Cardiac septum (tissue), 1 donor: ENCODE measurements around the gene KLHL36. TPM values are rescaled to one million over a fixed set of nuclear protein-coding genes. Genes with fewer than 3 reads are reported as not detected.
A peak's percentile ranks its signal among the peaks of the same experiment; 100 is the strongest.
"Not testable (repeated sequence)": the region's sequence is repeated elsewhere in the genome, so short reads cannot be mapped to it uniquely, and the experiment has no call there.

Experiments used
- DNase-seq: peaks from one replicate; pipeline ENCODE4 v3.0.0-alpha.2; 2020; ENCODE audit warnings: low spot score
- intact Hi-C: fragments of 100-400 bp; cut with DNase I; formaldehyde crosslinking; loops from one replicate; pipeline ENCODE4 v1.14.0; 2022
- total RNA-seq: library from RNA; stranded (reverse); fragmentation: NEBNext Ultra II Directional; extraction: Animal tissue kit (Norgen Biotek cat#: 25700); gene quantifications from one replicate; pipeline ENCODE4 v1.2.1, GENCODE V29; 2021
- donor health status: DM: no; HTN: no; CAD: no.

Gene KLHL36
- total RNA-seq, 1 donor from 2014 or later: 53.2 TPM

DNA sequence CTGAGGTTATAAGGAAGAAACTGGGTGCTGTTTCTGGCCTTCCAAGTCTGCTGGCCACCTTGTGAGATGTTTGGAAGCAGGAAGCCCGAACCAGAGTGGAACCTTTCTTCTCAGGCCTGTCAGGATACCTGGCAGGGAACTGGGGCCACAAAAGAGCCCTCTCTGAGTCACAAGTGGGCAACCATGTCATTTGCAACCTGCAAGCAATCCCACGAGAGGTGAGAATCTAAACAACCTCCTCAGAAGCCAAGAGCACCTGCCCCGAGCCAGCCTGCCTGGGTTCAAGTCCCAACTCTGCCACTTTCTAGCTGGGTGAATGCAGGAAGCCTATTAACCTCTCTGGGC is 33.7 kb upstream of the KLHL36 start:
- intact Hi-C loops: no loop called here
- DNase-seq: no peak

DNA sequence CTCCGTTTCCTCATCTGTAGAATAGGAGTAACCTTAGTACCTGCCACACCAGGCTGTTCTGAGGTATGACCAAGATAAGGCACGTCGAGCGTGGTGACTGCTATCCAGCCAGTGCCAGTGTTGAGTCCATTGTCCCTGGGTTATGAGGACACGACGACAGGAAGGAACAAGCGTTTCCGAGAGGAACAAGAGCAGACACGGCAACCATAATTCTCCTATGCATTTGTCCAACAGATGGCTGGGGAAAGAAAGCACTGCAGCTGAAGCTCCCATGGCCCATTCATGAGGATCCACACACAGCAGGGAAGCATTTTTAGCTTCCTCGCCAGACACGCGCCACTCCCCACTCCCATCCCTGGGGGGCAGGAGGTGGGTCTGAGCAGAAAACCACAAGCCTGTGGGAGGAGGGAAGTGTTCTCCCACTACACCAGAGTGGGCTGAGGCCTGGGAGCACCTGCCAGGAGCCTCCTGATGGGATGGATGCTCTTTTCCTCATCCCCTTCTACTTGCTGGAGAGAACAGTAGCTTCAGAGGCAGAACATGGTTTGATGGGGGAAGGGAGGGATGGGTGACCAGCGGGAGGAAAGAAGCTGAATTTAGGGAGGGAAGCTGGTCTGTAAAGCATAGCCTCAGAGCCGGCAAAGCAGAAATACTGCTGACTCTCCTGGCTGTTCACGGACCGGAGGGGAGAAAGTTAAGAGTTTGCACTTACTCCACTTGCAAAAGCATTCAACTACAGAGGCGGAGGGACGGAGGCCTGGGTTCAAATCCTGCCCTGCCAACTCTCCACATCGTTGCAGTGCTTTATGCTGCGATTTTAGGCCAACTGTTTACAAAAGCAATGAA is 33.1 kb upstream of the KLHL36 start:
- DNase-seq: no peak
- intact Hi-C loops: no loop called here

DNA sequence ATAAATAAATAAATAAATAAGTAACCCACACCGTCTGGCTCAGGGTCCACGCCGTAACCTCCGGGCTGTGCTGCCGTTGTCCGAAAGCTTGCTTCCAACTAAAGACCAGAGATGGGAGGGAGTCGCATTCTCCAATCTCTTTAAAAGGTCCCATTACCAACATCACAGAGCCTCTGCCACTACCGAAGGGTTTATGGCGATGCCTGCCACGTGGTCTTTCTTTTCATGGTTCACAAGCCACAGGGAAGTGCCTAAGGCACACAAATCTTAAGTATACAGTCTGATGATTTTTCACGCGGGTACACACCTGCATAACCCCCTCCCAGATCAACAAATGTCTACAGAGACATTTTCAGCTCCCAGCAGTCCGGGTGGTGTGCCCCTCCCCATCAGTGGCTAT is 31.8 kb upstream of the KLHL36 start:
- intact Hi-C loops: no loop called here
- DNase-seq: no peak

DNA sequence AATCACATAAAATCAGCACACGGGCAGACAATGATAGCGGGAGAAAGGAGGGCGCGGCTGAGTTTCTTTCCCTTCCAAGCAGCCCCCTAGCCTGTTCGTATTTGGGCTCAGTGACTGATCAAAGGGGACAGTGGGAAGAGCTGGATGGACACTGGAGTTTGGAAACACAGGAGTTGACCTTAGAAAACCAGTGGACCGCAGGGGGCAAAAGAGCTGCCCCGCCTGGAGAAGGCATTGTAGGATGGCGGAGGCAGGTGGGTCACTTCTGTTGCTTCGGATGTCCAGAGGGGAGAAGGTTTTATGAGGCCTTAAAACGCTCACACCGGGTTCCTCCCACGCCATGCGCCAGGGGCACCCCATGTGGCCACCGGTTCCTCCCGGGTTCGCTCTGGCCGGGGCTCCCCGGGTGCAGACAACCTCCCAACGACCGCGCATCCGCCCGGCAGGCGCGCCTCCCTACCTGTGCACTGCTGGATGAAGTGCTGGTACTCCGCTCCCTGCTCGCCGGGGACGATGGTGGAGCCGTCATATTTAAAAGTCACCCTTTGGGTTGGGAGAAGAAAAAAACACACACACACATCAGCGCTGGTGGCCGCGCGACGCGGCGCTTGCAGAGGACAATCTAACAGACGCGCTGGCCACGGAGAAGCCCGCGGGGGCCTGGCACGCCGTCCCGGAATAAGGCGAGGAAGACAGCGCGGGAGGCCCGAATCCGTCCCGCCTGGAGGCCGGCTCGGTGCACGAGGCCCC is 31.1 kb upstream of the KLHL36 start:
- intact Hi-C loops: no loop called here

DNA sequence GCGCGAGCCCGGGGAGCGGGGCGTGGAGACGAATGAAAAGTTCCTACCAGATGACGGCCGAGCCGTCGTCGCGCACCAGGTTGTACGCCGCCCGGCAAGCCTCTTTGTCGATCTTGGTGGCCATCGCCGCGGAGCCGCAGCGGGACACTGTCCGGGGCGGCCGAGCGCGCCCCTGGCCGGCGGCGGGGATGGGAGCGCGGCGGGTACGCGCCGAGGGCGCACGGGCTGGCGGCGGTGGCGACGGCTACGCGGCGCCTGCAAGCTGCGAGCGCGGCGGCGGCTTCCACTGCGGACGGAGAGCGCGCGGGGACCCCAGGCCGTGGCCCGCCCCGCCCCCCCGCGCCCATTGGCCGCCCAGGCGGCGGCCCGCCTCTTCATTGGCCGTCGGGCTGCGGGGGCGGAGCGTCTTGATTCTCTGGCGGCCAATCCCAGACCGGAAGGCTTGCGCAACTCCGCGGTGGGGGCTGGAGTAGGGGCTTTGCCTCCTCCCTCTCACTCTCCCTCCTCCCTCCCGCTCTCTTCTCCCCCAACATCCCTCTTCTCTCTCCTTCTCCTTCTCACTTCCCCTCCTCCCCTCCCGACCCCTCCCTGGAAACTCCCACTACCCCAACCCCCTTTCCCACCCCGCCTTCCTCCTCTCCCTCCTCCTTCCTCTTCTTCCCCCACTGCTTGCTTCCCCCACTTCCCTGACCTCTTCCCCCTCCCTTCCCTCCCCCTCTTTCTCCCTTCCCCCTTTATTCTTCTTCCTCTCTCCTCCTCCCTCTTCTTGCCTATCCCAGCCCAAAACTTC is 30.3 kb upstream of the KLHL36 start, which contains the start of gene COTL1:
TSS of gene COTL1 (minus strand) at position 288 of the 790 bp plus-strand sequence. CDS start at position 124, 164 bp downstream.
- peak; percentile 98 for DNase-seq
- intact Hi-C loops: no loop called here

More for the DNA sequence above, 31.1 kb upstream of the KLHL36 start:
- no peak for DNase-seq

DNA sequence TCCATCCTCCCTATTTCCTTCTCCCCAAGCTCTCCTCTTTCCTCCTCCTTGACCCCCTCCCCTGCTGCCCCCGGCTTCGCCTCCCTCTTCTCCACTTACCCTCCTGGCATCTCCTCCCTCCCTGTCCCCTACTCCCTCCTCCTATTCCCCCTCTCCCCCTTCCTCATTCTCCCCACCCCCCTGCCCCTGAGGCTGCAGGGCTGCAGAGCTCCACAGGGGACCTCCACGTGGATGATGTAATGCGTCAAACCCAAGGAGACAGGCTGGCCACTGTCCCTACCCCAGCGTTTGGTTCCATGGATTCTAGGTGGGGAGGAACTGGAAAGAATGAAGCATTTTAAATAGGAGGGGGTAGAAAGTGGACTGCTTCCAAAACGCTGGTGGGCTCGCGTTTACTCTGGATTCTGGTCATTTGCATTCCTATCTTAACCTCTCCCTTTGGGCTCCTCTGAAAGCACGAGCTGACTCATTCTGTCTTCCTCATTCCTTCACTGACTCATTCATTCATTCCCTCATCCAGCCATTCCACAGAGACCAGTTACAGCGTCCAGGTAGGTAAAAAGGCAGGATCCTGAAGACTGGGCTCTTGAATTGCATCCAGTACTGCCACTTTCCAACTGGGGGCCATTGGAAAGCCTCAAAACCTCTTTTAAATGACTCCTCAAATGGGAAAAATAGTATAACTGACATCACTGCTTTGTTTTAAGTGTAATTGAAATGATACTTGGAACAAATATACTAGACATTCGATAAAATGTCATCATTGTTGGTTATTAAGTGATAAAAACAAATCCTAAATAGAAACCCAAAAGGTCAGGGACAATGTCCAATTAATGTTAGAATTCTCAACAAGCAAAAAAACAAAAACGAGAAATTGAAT is 29.5 kb upstream of the KLHL36 start:
- intact Hi-C loops: no loop called here
- no peak for DNase-seq

DNA sequence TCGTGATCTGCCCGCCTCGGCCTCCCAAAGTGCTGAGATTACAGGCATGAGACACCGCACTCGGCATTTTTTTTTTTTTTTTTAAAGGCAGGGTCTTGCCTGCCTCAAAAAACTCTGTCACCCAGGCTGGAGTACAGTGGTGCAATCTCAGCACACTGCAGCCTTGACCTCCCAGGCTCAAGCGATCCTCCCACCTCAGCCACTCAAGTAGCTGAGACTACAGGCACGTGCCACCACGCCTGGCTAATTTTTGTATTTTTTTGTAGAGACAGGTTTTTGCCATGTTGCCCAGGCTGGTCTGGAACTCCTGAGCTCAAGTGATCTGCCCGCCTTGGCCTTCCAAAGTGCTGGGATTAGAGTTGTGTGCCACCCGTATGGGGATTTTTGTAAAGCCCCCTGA is 27.4 kb upstream of the KLHL36 start:
- intact Hi-C loops: not testable (repeated sequence)

DNA sequence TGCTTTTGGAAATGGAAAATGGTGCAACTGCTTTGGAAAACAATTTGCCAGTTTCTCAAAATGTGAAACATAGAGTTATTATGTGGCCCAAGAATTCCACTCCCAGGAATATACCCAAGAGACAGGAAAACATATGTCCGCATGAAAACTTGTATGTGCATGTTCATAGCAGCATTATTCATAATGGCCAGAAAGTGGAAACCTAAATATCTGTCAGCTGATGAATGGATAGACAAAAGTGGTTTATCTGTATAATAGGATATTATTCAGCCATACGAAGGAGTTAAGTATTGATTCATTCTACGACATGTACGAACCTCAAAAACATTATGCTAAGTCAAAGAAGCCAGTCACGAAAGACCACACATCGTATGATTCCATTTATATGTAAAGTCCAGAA is 22.8 kb upstream of the KLHL36 start:
- intact Hi-C loops: no loop called here
- DNase-seq: no peak

More for the DNA sequence above, 27.4 kb upstream of the KLHL36 start:
- DNase-seq: not testable (repeated sequence)

DNA sequence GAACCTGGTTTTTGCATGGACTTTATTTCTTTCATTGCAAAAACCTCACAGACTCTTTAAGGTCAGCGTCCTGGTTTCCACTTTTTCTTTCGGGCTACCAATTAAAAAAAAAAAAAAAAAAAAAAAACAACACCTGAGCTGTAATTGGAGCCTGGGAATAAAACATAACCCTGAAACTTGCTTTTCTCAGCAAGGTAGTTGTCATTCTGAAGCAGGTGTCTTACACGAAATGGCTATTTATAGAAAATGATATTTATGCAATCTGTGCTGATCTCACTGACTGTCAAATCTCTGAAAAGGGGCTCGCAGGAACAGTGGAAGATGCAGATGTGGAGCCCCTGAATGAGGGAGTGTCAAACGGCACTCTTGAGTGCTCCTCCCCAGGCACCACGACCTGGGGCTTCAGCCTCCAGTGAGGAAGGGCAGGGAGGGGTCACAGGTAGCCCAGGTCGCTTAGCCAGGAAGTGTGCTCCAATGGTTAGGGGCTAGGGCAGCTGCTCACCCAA is 20.0 kb upstream of the KLHL36 start:
- no peak for DNase-seq
- intact Hi-C loops: no loop called here

DNA sequence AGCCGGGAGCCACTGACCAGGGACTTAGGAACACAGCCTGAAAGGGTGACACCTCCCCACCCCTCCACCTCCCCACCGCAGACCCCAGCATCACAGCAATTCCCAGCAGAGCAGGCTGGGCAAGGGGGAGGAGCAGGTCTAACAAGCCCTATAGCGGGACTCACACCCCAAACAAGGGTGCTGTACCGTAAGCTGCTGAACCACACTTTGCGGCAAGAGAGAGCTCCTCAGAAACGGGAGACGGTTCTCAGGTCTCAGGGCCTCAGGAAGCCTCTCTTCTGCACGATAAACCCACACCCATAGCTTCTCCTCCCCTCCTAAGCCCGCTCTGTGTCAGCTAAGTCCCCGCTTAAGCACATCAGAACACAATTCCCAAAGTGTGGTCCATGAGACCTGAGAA is 18.7 kb upstream of the KLHL36 start:
- intact Hi-C loops: no loop called here
- DNase-seq: no peak

DNA sequence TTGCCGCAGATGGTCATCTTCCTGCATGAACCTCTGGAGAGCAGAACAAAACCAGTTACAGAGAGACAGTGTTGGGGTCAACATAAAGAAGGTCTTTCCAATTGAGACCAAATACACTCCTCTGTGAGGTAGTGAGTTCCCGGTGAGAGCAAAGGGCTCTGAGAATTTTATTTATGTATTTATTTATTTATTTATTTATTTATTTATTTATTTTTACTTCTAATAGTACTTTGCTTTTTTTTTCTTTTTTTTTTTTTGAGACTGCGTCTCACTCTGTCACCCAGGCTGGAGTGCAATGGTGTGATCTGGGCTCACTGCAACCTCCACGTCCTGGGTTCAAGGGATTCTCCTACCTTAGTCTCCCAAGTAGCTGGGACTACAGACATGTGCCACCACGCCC is 18.3 kb upstream of the KLHL36 start:
- intact Hi-C loops: no loop called here

DNA sequence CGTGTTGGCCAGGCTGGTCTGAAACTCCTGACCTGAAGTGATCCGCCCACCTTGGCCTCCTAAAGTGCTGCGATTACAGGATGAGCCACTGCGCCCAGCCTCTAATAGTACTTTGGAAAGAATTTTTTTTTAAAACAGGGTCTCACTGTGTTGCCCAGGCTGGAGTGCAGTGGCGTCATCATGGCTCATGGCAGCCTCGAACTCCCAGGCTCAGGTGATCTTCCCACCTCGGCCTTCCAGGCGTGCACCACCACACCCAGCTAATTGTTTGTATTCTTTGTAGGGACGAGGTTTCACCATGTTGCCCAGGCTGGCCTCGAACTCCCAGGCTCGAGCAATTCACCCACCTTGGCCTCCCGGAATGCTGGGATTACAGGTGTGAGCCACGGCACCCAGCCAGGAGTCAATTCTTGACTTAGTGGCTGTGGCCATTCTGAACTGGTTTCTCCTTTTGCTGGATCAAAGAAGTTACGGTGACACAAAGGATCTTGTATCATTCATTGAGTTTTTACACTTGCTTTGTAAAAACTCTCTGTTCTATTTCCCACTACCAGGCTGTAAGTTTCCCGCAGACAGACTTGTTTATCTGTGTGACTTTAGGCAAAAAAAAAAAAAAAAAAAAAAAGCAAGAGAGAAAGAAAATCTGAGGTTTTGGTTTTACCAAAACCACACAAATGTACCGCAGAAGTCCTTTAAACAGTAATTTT is 17.7 kb upstream of the KLHL36 start:
- intact Hi-C loops: no loop called here
- DNase-seq: no peak

More for the DNA sequence above, 18.3 kb upstream of the KLHL36 start:
- DNase-seq: no peak

DNA sequence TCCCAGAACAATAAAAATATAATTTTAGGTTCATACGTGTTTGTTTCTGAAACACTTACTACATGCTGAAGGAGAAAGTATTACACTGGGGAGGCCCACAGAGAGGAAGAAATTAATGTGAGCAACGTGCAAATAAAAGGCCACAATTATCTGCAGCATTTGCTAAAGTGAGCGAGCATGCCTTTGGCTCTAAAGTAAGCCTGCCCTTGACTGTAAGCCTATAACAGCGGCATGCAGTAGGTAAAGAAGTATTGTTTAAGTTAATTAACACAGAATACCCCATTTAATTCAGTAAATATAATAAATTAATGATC is 17.2 kb upstream of the KLHL36 start:
- no peak for DNase-seq
- intact Hi-C loops: no loop called here

DNA sequence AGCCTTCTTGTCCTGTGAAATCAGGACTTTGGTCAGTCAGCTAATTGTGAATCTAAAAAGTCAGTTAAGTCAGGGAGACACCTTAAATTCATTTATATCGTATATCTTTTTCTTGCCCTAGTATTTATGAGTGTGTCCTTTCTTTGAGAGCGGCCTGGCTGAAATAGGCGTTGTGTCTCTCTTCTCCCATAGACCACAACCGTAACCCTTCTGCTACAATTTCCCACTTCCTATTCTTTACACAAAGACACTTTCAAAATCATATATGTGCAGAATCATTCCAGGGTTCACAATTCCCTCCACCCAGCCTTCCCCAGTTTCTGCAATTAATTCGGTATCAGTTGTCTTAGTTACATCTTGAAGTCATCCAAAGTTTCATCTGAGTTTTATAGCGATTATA is 16.4 kb upstream of the KLHL36 start:
- DNase-seq: no peak
- intact Hi-C loops: no loop called here

DNA sequence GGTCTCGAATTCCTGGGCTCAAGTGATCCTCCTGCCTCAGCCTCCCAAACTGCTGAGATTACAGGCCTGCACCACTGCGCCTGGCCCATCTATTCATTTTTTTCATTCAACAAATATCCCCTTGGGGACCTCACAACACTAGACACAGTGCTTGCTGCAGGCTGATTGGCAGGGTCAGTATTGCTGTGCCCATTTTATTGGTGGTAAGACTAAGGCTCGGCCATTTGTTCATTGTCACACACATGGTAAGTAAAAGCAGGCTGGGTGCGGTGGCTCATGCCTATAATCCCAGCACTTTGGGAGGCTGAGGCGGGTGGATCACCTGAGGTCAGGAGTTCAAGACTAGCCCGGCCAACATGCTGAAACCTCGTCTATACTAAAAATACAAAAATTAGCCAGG is 15.4 kb upstream of the KLHL36 start:
- DNase-seq, intact Hi-C loops: not testable (repeated sequence)

DNA sequence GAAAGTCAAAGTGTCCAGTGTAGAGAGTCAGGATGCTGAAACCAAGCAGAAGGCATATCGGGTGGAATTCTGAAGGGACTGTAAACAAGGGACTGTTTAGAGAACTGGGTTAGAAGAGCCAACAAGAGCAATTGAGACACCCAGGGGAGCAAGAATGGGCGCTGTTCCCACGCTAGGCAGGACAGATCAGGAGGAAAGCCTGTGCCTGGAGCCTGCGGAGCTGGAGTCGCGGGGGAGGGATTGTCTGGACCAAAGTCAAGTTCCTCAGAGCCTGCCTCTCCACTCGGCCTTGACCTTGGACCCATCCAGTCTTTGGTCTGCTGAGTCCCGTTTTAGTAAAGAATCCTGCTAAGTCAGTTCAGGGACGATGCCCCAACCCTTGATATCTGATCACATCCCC is 14.7 kb upstream of the KLHL36 start:
- no peak for DNase-seq
- intact Hi-C loops: no loop called here

DNA sequence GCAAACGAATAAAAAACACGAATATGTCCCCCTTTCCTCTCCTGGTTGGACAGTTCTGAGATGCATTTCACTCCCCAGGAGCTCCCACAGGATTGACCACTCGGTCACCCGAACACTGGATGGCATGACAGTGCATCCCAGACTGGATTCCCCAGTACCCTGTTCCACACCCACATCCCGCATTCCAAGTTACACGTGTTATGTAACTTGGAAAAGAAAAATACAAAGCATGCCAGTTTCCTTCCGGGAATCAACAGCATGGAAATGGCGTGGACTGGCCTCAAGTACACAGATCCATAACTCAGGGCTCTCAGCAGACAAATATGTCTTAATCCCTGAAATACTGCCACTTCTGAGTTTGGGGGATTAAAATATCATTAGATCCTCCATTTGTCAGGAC is 12.6 kb upstream of the KLHL36 start:
- intact Hi-C loops: no loop called here
- DNase-seq: no peak

DNA sequence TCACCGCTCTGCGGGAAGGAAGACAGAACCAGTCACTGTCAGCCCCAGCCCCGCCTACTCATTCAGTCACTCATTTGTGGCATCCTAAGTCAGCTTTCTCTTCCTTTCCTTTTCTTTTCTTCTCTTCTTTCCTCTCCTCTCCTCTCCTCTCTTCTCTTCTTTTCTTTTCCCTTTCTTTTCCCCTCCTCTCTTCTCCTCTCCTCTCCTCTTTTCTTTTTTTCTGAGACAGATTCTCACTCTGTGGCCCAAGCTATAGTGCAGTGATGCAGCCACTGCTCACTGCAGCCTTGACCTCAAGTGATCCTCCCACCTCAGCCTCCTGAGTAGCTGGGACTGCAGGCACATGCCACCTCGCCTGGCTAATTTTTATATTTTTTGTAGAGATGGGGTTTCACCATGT is 10.6 kb upstream of the KLHL36 start:
- DNase-seq: no peak
- intact Hi-C loops: no loop called here
